K562 (cell line): ENCODE measurements around the gene CDT1. TPM values are rescaled to one million over a fixed set of nuclear protein-coding genes. Genes with fewer than 3 reads are reported as not detected.

Experiments
- CBX1 ChIP-seq: sonication (generic); IDR thresholded peaks from 2 replicates; pipeline ENCODE4 v1.6.1; 2016; ENCODE audit warnings: antibody characterized with exemption, low read depth, mild to moderate bottlenecking
- CEBPG ChIP-seq, 3 experiments: fragments of 200-800 bp in 1 of 3; sonication (Bioruptor generic) in 1 of 3; sonication (generic) in 1 of 3; formaldehyde crosslinking in 1 of 3; IDR thresholded peaks in 2 of 3; conservative IDR thresholded peaks in 1 of 3; 2 replicates each; pipeline versions ENCODE4 v1.6.1 to v1.8.0; 2016 to 2022; ENCODE audit warnings: missing compliant biosample characterization in 2 of 3, missing genetic modification characterization in 2 of 3, mild to moderate bottlenecking in 1 of 3, missing genetic modification reagents in 1 of 3
- HMG20B ChIP-seq: fragments of 250-450 bp; sonication (Bioruptor Pico); IDR thresholded peaks from 2 replicates; pipeline ENCODE4 v1.5.0; 2021; ENCODE audit warnings: mild to moderate bottlenecking
- L3MBTL2 ChIP-seq: fragments of 450-650 bp; IDR thresholded peaks from 2 replicates; pipeline ENCODE4 v1.6.1; 2016; ENCODE audit warnings: mild to moderate bottlenecking, moderate library complexity
- NR2C1 ChIP-seq, 2 experiments: fragments of 450-650 bp; IDR thresholded peaks; 2 replicates each; pipeline ENCODE4 v1.6.1; 2017; ENCODE audit warnings: mild to moderate bottlenecking in 2 of 2, antibody characterized with exemption in 1 of 2, inconsistent platforms in 1 of 2, missing compliant biosample characterization in 1 of 2, missing genetic modification characterization in 1 of 2
- PTBP1 ChIP-seq: fragments of 200-400 bp; formaldehyde crosslinking; IDR thresholded peaks from 2 replicates; pipeline ENCODE4 v1.6.1; 2017; ENCODE audit warnings: low read depth, low read length
- SIX5 ChIP-seq, 2 experiments: IDR thresholded peaks; 2 replicates each; pipeline ENCODE4 v1.6.1; 2011; ENCODE audit warnings: low read length in 2 of 2, borderline replicate concordance in 1 of 2, low read depth in 1 of 2, mild to moderate bottlenecking in 1 of 2, moderate library complexity in 1 of 2; ENCODE audit not compliant: insufficient read depth in 1 of 2
- SMARCA5 ChIP-seq: fragments of 450-650 bp; IDR thresholded peaks from 2 replicates; pipeline ENCODE4 v1.6.1; 2016
- SRSF1 ChIP-seq: fragments of 200-400 bp; formaldehyde crosslinking; IDR thresholded peaks from 2 replicates; pipeline ENCODE4 v1.6.1; 2017; ENCODE audit warnings: mild to moderate bottlenecking, low read depth, low read length, moderate library complexity
- TBL1XR1 ChIP-seq, 2 experiments: IDR thresholded peaks; 2 replicates each; pipeline ENCODE4 v1.6.1; 2012; ENCODE audit warnings: improper control_type of control experiment in 2 of 2, low read length in 2 of 2, mild to moderate bottlenecking in 1 of 2
- TRIM28 ChIP-seq: fragments of 450-650 bp; IDR thresholded peaks from 2 replicates; pipeline ENCODE4 v1.6.1; 2017
- ZFP36 ChIP-seq: fragments of 150-350 bp; IDR thresholded peaks from 2 replicates; pipeline ENCODE4 v1.6.1; 2018; ENCODE audit warnings: low read length, low read depth; ENCODE audit not compliant: partially characterized antibody
- ZZZ3 ChIP-seq: fragments of 450-650 bp; IDR thresholded peaks from 2 replicates; pipeline ENCODE4 v1.6.1; 2016; ENCODE audit warnings: antibody characterized with exemption, mild to moderate bottlenecking, moderate library complexity
- polyA plus RNA-seq, 8 experiments: library from polyadenylated mRNA; depleted of rRNA in 4 of 8; stranded (reverse) in 5 of 8; unstranded in 3 of 8; fragments of >200 nt; fragmentation: Nextera tagmentation in 2 of 8; fragmentation: Illumina TruSeq in 1 of 8; extraction: Ambion mirVana in 2 of 8; extraction: Trizol in 1 of 8; gene quantifications; 2 replicates each; pipeline versions ENCODE4 v1.2.1 to v1.2.3, GENCODE V29; 2011 to 2014; ENCODE audit warnings: inconsistent platforms in 1 of 8, missing spikeins in 1 of 8
- total RNA-seq, 7 experiments: library from RNA; depleted of rRNA in 6 of 7; stranded (reverse); fragments of >200 nt in 6 of 7; fragmentation: Illumina TruSeq in 2 of 7; extraction: Trizol in 2 of 7; gene quantifications; 2 replicates each; pipeline versions ENCODE4 v1.2.1 to v1.2.3, GENCODE V29; 2011 to 2021; ENCODE audit warnings: low replicate concordance in 1 of 7
- TF ChIP-seq, protein P1 (sequence below): fragments of 450-650 bp; formaldehyde crosslinking; IDR thresholded peaks from 2 replicates; pipeline ENCODE4 v1.4.0; 2020; ENCODE audit warnings: mild to moderate bottlenecking, moderate library complexity
- TF ChIP-seq, protein P2 (sequence below): fragments of 450-650 bp; IDR thresholded peaks from 2 replicates; pipeline ENCODE4 v1.6.1; 2017; ENCODE audit warnings: mild to moderate bottlenecking, moderate library complexity
- TF ChIP-seq, protein P3 (sequence below): fragments of 450-650 bp; IDR thresholded peaks from 2 replicates; pipeline ENCODE4 v1.6.1; 2016; ENCODE audit warnings: missing biosample characterization, missing genetic modification characterization
- TF ChIP-seq, protein P4 (sequence below): fragments of 250-450 bp; sonication (Bioruptor Pico); IDR thresholded peaks from 2 replicates; pipeline ENCODE4 v1.4.0; 2020

Gene CDT1
- total and polyA plus RNA-seq, 9 of the 15 experiments (the other 6 are each of a cell fraction or from before 2014, with no cell fraction given), result 0.92 to 178 (median 14.2) TPM

DNA sequence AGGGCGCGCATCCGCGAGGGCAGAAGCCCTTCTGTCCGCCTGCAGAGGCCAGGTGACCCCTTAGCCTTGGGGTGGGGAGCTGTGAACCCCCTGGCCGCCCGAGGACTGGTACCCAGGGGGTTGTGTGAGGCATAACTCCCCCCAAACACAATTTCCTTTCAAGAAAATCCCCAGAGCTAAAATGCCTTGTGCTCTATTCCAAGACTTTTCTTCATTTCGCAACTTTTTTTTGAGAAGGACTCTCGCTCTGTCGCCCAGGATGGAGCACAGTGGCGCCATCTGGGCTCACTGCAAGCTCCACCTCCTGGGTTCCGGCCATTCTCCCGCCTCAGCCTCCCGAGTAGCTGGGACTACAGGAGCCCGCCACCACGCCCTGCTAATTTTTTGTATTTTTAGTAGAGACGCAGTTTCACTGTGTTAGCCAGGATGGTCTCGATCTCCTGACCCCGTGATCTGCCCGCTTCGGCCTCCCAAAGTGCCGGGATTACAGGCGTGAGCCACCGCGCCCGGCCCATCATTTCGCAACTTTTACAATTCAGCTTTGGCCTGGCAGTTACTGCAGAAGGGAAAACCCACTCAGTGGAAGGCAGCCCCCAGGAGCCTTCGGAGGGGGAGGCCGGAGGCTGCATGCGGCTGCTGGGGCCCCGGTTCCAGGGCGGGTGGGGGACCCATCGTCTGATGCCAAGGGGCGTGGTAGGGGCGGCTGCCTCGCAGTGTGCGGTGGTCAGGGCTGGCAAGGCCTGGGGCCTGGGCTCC, 9.1 kb downstream of the CDT1 start (continued):
- TF ChIP-seq PTBP1 (no peak), TBL1XR1 (IDR thresholded peaks at IDR 0.05; ENCODE audit: low read length in 2 of 2) (0 out of 4 replicates have a peak, but pooled peaks of 1 of the 2 experiments have one; percentile 9), HMG20B (CRISPR knock-in tag) (no peak), L3MBTL2 (peak; percentile 87), SMARCA5 (peak; percentile 57; the same call in 1 of the 2 replicates), SIX5 (IDR thresholded peaks at IDR 0.05; ENCODE audit: borderline replicate concordance in 1 of 2, insufficient read depth in 1 of 2, low read depth in 1 of 2, low read length in 2 of 2) (no peak), TRIM28 (peak; percentile 42; the same call in 1 of the 2 replicates), CBX1 (0 out of 2 replicates have a peak, but pooled peaks have one; percentile 12), CEBPG (CRISPR knock-in tag; IDR thresholded peaks at IDR 0.05) (peak; percentile 77), CEBPG (tag; conservative IDR thresholded peaks at IDR 0.05 in 1 of 2, IDR thresholded peaks at IDR 0.05 in 1 of 2) (peak; percentile 82 to 90), ZZZ3 (no peak), NR2C1 (IDR thresholded peaks at IDR 0.05) (no peak), NR2C1 (tag; IDR thresholded peaks at IDR 0.05) (no peak), SRSF1 (no peak), ZFP36 (no peak)
- TF ChIP-seq, protein P1, sequence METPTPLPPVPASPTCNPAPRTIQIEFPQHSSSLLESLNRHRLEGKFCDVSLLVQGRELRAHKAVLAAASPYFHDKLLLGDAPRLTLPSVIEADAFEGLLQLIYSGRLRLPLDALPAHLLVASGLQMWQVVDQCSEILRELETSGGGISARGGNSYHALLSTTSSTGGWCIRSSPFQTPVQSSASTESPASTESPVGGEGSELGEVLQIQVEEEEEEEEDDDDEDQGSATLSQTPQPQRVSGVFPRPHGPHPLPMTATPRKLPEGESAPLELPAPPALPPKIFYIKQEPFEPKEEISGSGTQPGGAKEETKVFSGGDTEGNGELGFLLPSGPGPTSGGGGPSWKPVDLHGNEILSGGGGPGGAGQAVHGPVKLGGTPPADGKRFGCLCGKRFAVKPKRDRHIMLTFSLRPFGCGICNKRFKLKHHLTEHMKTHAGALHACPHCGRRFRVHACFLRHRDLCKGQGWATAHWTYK (CRISPR knock-in tag), result 0 out of 2 replicates have a peak, but pooled peaks have one; percentile 6
- TF ChIP-seq, protein P2, sequence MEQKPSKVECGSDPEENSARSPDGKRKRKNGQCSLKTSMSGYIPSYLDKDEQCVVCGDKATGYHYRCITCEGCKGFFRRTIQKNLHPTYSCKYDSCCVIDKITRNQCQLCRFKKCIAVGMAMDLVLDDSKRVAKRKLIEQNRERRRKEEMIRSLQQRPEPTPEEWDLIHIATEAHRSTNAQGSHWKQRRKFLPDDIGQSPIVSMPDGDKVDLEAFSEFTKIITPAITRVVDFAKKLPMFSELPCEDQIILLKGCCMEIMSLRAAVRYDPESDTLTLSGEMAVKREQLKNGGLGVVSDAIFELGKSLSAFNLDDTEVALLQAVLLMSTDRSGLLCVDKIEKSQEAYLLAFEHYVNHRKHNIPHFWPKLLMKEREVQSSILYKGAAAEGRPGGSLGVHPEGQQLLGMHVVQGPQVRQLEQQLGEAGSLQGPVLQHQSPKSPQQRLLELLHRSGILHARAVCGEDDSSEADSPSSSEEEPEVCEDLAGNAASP, result no peak
- TF ChIP-seq, protein P3, sequence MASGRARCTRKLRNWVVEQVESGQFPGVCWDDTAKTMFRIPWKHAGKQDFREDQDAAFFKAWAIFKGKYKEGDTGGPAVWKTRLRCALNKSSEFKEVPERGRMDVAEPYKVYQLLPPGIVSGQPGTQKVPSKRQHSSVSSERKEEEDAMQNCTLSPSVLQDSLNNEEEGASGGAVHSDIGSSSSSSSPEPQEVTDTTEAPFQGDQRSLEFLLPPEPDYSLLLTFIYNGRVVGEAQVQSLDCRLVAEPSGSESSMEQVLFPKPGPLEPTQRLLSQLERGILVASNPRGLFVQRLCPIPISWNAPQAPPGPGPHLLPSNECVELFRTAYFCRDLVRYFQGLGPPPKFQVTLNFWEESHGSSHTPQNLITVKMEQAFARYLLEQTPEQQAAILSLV (tag), result 0 out of 2 replicates have a peak, but pooled peaks have one; percentile 40
- TF ChIP-seq, protein P4, sequence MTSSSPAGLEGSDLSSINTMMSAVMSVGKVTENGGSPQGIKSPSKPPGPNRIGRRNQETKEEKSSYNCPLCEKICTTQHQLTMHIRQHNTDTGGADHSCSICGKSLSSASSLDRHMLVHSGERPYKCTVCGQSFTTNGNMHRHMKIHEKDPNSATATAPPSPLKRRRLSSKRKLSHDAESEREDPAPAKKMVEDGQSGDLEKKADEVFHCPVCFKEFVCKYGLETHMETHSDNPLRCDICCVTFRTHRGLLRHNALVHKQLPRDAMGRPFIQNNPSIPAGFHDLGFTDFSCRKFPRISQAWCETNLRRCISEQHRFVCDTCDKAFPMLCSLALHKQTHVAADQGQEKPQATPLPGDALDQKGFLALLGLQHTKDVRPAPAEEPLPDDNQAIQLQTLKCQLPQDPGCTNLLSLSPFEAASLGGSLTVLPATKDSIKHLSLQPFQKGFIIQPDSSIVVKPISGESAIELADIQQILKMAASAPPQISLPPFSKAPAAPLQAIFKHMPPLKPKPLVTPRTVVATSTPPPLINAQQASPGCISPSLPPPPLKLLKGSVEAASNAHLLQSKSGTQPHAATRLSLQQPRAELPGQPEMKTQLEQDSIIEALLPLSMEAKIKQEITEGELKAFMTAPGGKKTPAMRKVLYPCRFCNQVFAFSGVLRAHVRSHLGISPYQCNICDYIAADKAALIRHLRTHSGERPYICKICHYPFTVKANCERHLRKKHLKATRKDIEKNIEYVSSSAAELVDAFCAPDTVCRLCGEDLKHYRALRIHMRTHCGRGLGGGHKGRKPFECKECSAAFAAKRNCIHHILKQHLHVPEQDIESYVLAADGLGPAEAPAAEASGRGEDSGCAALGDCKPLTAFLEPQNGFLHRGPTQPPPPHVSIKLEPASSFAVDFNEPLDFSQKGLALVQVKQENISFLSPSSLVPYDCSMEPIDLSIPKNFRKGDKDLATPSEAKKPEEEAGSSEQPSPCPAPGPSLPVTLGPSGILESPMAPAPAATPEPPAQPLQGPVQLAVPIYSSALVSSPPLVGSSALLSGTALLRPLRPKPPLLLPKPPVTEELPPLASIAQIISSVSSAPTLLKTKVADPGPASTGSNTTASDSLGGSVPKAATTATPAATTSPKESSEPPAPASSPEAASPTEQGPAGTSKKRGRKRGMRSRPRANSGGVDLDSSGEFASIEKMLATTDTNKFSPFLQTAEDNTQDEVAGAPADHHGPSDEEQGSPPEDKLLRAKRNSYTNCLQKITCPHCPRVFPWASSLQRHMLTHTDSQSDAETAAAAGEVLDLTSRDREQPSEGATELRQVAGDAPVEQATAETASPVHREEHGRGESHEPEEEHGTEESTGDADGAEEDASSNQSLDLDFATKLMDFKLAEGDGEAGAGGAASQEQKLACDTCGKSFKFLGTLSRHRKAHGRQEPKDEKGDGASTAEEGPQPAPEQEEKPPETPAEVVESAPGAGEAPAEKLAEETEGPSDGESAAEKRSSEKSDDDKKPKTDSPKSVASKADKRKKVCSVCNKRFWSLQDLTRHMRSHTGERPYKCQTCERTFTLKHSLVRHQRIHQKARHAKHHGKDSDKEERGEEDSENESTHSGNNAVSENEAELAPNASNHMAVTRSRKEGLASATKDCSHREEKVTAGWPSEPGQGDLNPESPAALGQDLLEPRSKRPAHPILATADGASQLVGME (CRISPR knock-in tag), result peak; percentile 6; the same call in 1 of the 2 replicates
